Measurements from ENCODE around the gene RPS17.

Gene RPS17

DNA sequence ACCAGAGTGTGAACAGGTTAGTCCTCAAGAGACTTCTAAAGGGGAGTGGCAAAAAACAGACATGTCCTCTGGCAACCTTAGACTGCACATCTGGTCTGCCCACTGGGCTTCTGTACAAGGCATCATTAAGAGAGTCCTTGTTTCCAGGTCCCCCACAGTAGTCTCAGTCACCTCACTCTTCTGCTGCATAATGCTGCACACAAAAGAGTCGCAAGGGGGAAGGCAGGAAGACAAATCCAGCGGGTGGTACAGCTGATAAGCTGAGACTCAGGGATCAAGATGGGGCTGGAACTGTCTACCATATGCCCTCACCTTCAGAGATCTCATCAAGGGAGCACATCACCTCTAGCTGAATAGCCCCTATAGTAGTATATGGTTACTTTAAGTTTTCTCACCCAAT lies 27.4 kb upstream of the RPS17 start:
- Histone ChIP-seq H3K27ac (ENCODE audit: low read length) (no peak overlapping the region), H3K36me3 (ENCODE audit: control insufficient read depth in 1 of 2, insufficient read depth in 2 of 2, low read length in 2 of 2) (peaks cover 0 to 6% of the 10 kb centered on the region in 2 donors), H3K9me3 (ENCODE audit: control insufficient read depth in 1 of 2, low read length in 2 of 2) (no peaks in the 10 kb centered on the region), H3K4me1 (ENCODE audit: control insufficient read depth in 1 of 2, insufficient read depth in 2 of 2, low read length in 2 of 2) (peaks cover 3 to 15% of the 10 kb centered on the region in 2 donors), H3K27me3 (ENCODE audit: low read depth, low read length) (no peaks in the 10 kb centered on the region), H3K4me3 (ENCODE audit: low read depth in 1 of 2, low read length in 2 of 2) (no peak overlapping the region)

DNA sequence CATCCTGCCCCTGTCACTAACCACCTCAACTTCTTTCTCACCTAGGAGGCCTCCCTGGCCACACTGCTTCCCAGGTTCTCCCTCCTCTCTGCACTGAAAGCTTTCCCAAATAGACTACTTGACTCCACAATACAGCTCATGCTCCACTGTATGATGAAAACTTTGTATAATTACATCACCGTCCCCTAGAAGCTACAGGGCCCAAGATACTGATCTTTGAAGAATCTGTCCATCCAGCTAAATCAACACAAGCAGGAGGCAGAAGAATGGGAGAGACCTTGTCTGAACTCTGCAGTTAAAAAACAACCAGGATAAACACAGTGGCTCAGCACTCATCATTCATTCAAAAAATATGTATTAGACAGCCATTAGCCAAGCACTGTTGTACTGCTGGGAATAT lies 26.4 kb upstream of the RPS17 start:
- H3K27ac ChIP-seq (ENCODE audit: low read length): no peak overlapping the region
- H3K27me3 ChIP-seq (ENCODE audit: low read depth, low read length): no peaks in the 10 kb centered on the region
- H3K4me3 ChIP-seq (ENCODE audit: low read depth in 1 of 2, low read length in 2 of 2): no peak overlapping the region
- peaks cover 3 to 8% of the 10 kb centered on the region in 2 donors for H3K4me1 ChIP-seq (ENCODE audit: control insufficient read depth in 1 of 2, insufficient read depth in 2 of 2, low read length in 2 of 2)
- no peaks in the 10 kb centered on the region for H3K9me3 ChIP-seq (ENCODE audit: control insufficient read depth in 1 of 2, low read length in 2 of 2)
- peaks cover 0 to 6% of the 10 kb centered on the region in 2 donors for H3K36me3 ChIP-seq (ENCODE audit: control insufficient read depth in 1 of 2, insufficient read depth in 2 of 2, low read length in 2 of 2)

DNA sequence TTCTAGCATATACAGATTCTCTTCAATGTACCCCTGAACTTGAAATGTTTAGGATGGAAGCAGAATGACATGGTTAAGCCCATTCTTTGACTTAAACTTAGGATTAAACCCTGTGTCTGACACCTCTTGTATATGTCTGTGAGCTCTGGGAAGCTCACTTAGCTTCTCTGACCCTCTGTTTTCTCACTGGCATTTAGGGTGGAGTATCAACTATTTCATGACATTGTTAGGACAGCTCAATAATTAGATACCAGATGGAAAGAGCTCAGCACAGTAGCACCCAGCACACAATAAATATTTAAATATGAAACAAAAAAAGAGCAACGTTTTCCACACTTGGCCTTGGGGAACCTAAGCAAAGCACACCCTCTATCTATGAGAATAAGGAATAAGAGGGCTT lies 18.2 kb upstream of the RPS17 start:
- no peak overlapping the region for H3K27ac ChIP-seq (ENCODE audit: low read length)
- no peaks in the 10 kb centered on the region for H3K4me1 ChIP-seq (ENCODE audit: control insufficient read depth in 1 of 2, insufficient read depth in 2 of 2, low read length in 2 of 2)
- H3K36me3 ChIP-seq (ENCODE audit: control insufficient read depth in 1 of 2, insufficient read depth in 2 of 2, low read length in 2 of 2): peaks cover 0 to 9% of the 10 kb centered on the region in 2 donors
- no peaks in the 10 kb centered on the region for H3K27me3 ChIP-seq (ENCODE audit: low read depth, low read length)
- H3K4me3 ChIP-seq (ENCODE audit: low read depth in 1 of 2, low read length in 2 of 2): no peak overlapping the region
- no peaks in the 10 kb centered on the region for H3K9me3 ChIP-seq (ENCODE audit: control insufficient read depth in 1 of 2, low read length in 2 of 2)

DNA sequence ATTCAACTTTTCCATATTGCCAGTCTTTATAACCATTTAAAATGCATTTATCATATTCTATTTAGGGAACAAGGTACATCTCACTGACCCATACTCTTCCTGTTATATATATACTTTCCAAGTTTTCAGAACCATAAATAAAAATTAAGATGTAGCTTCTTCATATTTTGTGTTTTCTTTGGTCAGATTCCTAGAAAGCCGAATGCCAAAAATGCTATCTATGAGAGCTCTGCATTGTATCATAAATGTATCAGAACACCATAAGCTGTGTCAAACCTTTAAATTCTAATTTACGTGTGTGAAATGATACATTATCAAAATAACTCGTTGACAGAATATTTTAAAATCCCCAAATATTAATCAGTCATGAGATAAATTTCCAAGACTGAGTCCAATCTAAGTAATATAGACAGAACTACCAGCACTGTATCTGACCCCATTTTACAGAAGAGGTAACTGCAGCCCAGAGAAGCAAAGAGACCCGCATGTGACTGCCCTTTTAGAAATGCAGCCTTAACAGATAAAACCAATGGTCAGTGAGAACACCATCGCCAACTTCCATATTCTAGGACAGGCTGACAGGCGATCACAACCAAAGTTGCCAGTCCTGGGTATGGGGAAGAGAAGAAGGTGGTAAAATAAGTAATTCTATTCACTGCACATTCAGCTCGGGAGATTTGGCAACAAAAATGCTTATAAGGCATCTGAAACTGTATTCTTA lies 16.2 kb upstream of the RPS17 start:
- H3K36me3 ChIP-seq (ENCODE audit: control insufficient read depth in 1 of 2, insufficient read depth in 2 of 2, low read length in 2 of 2): peaks cover 0 to 27% of the 10 kb centered on the region in 2 donors
- no peak overlapping the region for H3K27ac ChIP-seq (ENCODE audit: low read length)
- no peaks in the 10 kb centered on the region for H3K4me1 ChIP-seq (ENCODE audit: control insufficient read depth in 1 of 2, insufficient read depth in 2 of 2, low read length in 2 of 2)

DNA sequence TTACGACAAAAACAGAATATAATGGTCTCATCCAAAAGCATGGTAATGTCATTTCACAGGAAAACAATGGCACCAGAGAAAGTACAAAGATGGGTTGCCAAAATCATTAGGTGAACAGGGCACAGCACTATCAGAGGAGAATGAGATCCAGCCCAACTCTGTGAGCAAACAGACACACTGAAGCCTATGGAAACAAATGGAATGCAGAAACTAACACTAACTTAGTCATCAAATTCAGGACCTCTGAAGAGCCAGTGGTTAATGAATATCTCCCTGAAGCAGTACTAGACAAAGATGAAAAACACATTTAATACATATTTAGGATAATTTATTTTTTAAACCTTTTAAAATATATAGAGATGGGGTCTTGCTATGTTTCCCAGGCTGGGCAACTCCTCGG lies 14.6 kb upstream of the RPS17 start:
- Histone ChIP-seq H3K4me1 (ENCODE audit: control insufficient read depth in 1 of 2, insufficient read depth in 2 of 2, low read length in 2 of 2) (no peaks in the 10 kb centered on the region), H3K36me3 (ENCODE audit: control insufficient read depth in 1 of 2, insufficient read depth in 2 of 2, low read length in 2 of 2) (peaks cover 0 to 39% of the 10 kb centered on the region in 2 donors), H3K9me3 (ENCODE audit: control insufficient read depth in 1 of 2, low read length in 2 of 2) (no peaks in the 10 kb centered on the region), H3K4me3 (ENCODE audit: low read depth in 1 of 2, low read length in 2 of 2) (no peak overlapping the region), H3K27me3 (ENCODE audit: low read depth, low read length) (no peaks in the 10 kb centered on the region), H3K27ac (ENCODE audit: low read length) (no peak overlapping the region)

More for the DNA sequence above, 16.2 kb upstream of the RPS17 start:
- no peaks in the 10 kb centered on the region for H3K9me3 ChIP-seq (ENCODE audit: control insufficient read depth in 1 of 2, low read length in 2 of 2)
- no peak overlapping the region for H3K4me3 ChIP-seq (ENCODE audit: low read depth in 1 of 2, low read length in 2 of 2)
- no peaks in the 10 kb centered on the region for H3K27me3 ChIP-seq (ENCODE audit: low read depth, low read length)

DNA sequence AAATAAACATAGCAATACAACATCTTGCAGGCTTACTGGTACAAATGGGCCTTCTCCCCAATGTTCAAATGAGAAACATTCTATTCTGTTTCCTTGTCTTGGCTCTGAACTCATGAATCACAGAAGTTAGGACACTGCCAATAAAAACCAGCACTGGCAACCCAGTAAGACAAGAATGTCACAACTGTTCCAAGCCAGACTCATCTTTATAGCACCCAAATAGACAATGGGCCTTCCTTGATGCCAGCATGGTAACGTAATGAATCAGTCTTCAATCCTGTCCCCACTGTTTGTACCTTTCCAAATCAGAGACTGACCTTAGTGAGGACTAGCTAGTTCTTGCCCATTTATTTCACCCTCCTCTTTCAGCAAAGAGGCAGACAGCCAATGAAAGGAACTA lies 14.1 kb upstream of the RPS17 start:
- no peak overlapping the region for H3K4me3 ChIP-seq (ENCODE audit: low read depth in 1 of 2, low read length in 2 of 2)
- H3K4me1 ChIP-seq (ENCODE audit: control insufficient read depth in 1 of 2, insufficient read depth in 2 of 2, low read length in 2 of 2): no peaks in the 10 kb centered on the region
- peaks cover 0 to 44% of the 10 kb centered on the region in 2 donors for H3K36me3 ChIP-seq (ENCODE audit: control insufficient read depth in 1 of 2, insufficient read depth in 2 of 2, low read length in 2 of 2)
- no peaks in the 10 kb centered on the region for H3K9me3 ChIP-seq (ENCODE audit: control insufficient read depth in 1 of 2, low read length in 2 of 2)
- H3K27me3 ChIP-seq (ENCODE audit: low read depth, low read length): no peaks in the 10 kb centered on the region
- H3K27ac ChIP-seq (ENCODE audit: low read length): no peak overlapping the region

DNA sequence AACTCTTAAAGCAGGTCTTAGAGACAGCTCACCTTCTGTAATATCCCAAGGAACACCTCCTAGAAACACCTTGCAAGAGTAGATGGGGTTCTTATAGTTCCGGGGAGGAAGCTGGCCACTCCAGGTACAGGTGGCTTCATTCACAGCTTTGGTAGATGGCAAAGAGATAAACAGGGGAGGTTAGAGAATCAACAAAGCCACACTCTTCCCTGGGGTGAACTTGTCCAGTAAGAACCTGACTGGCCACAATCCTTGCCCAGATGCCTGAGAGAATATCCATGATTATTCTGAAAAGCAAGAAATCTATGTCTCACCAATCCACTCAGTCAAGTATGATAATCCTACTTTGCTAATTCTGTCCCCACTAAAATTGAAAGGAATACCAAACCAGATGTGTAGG lies 13.6 kb upstream of the RPS17 start:
- H3K9me3 ChIP-seq (ENCODE audit: control insufficient read depth in 1 of 2, low read length in 2 of 2): no peaks in the 10 kb centered on the region
- no peak overlapping the region for H3K4me3 ChIP-seq (ENCODE audit: low read depth in 1 of 2, low read length in 2 of 2)
- peaks cover 0 to 48% of the 10 kb centered on the region in 2 donors for H3K36me3 ChIP-seq (ENCODE audit: control insufficient read depth in 1 of 2, insufficient read depth in 2 of 2, low read length in 2 of 2)
- no peak overlapping the region for H3K27ac ChIP-seq (ENCODE audit: low read length)
- no peaks in the 10 kb centered on the region for H3K4me1 ChIP-seq (ENCODE audit: control insufficient read depth in 1 of 2, insufficient read depth in 2 of 2, low read length in 2 of 2)
- H3K27me3 ChIP-seq (ENCODE audit: low read depth, low read length): no peaks in the 10 kb centered on the region

DNA sequence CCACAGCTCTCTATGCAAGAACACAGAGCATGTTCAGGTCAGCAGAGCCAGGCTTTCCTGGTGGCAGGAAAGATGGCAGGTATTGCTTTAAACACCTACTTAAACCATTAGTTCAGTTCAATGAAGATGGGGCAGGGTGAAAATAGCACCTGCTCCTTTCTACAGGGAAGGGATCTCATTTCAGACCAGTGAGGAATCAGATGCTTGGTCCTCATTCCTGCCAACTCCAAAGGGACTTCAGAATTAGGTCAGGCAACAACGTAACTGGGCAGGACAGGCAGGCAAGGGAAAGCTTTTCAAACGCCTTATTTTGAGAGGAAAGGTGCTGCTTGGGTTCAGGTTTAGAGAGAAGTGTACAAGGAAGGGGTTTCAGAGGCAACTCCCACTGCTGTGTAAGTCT lies 12.6 kb upstream of the RPS17 start:
- no peak overlapping the region for H3K27ac ChIP-seq (ENCODE audit: low read length)
- no peak overlapping the region for H3K4me3 ChIP-seq (ENCODE audit: low read depth in 1 of 2, low read length in 2 of 2)
- no peaks in the 10 kb centered on the region for H3K9me3 ChIP-seq (ENCODE audit: control insufficient read depth in 1 of 2, low read length in 2 of 2)
- no peaks in the 10 kb centered on the region for H3K4me1 ChIP-seq (ENCODE audit: control insufficient read depth in 1 of 2, insufficient read depth in 2 of 2, low read length in 2 of 2)
- no peaks in the 10 kb centered on the region for H3K27me3 ChIP-seq (ENCODE audit: low read depth, low read length)
- H3K36me3 ChIP-seq (ENCODE audit: control insufficient read depth in 1 of 2, insufficient read depth in 2 of 2, low read length in 2 of 2): peaks cover 0 to 48% of the 10 kb centered on the region in 2 donors

DNA sequence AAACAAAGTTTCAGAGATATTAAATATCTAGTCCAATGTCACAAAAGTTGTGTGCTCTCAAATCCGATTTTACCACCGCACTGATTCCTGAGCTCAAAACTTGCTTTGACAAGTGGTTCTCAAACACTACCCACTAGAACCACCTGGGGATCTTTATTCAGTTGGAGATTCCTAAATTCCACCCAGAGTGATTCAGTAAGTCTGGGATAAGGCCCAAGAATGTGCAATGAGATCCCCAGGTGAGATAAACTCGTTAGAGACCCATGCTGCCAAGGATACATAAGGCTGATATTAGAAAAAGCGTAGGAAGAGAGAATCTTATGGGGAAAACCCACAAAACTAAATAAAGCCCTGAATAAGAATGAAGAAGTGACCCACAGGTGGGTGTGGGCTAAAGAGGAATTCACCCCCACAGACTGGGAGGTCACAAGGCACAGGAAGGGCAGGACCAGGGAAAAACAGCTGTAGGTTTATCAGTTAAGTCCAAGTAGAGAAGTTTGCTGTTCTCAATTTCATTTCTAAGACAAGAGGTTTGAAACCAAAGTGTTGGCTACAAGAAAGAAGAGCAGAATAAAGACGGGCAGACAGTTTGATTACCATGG lies 11.5 kb upstream of the RPS17 start:
- Histone ChIP-seq H3K9me3 (ENCODE audit: control insufficient read depth in 1 of 2, low read length in 2 of 2) (no peaks in the 10 kb centered on the region), H3K4me1 (ENCODE audit: control insufficient read depth in 1 of 2, insufficient read depth in 2 of 2, low read length in 2 of 2) (no peaks in the 10 kb centered on the region), H3K4me3 (ENCODE audit: low read depth in 1 of 2, low read length in 2 of 2) (no peak overlapping the region), H3K27ac (ENCODE audit: low read length) (no peak overlapping the region), H3K27me3 (ENCODE audit: low read depth, low read length) (no peaks in the 10 kb centered on the region), H3K36me3 (ENCODE audit: control insufficient read depth in 1 of 2, insufficient read depth in 2 of 2, low read length in 2 of 2) (peaks cover 0 to 51% of the 10 kb centered on the region in 2 donors)

DNA sequence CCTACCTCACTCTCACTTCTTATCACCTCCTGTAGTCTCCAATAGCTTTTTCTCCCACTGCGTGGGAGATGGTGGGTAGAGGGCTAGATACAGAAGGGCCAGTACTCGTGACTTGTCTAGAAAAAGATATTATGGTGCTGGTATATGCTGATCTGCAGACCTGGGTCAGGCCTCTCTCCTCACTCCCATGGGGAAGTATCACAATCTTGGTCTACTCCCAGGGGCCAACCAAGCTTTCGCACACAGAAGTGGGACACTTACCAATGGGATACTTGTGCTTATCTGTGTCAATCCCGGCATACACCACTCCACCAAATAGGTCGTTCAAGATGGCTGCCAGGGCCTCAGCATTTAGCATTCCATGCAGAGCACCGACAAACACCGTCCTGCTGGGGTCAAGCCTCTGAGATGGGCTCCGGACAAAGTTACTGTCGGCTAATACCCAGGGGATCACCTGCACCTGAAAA lies 9.0 kb upstream of the RPS17 start:
- Histone ChIP-seq H3K4me1 (ENCODE audit: control insufficient read depth in 1 of 2, insufficient read depth in 2 of 2, low read length in 2 of 2) (no peaks in the 10 kb centered on the region), H3K27me3 (ENCODE audit: low read depth, low read length) (no peaks in the 10 kb centered on the region), H3K4me3 (ENCODE audit: low read depth in 1 of 2, low read length in 2 of 2) (no peak overlapping the region), H3K27ac (ENCODE audit: low read length) (no peak overlapping the region), H3K36me3 (ENCODE audit: control insufficient read depth in 1 of 2, insufficient read depth in 2 of 2, low read length in 2 of 2) (peaks cover 0 to 52% of the 10 kb centered on the region in 2 donors), H3K9me3 (ENCODE audit: control insufficient read depth in 1 of 2, low read length in 2 of 2) (no peaks in the 10 kb centered on the region)

DNA sequence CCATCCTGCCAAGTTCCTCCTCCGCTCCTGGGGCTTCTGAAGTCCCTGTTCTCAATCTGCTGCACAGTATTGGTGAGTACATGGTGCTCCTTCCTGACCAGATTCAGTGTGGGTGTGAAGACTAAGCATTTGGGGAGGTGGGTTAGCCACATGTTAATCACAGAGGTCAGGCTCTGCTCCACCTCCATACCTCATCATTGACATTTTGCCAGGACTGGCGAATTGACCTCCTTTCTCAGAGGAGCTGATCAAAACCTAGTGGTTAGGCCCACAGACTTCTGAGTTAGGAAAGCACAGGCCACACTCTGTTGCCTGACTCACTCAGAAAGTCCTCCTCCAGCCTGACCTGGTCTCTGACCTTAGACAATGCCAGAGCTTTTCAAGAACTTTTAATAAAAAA lies 8.4 kb upstream of the RPS17 start:
- H3K4me3 ChIP-seq (ENCODE audit: low read depth in 1 of 2, low read length in 2 of 2): no peak overlapping the region
- H3K27me3 ChIP-seq (ENCODE audit: low read depth, low read length): no peaks in the 10 kb centered on the region
- no peaks in the 10 kb centered on the region for H3K9me3 ChIP-seq (ENCODE audit: control insufficient read depth in 1 of 2, low read length in 2 of 2)
- H3K36me3 ChIP-seq (ENCODE audit: control insufficient read depth in 1 of 2, insufficient read depth in 2 of 2, low read length in 2 of 2): peaks cover 0 to 50% of the 10 kb centered on the region in 2 donors
- H3K4me1 ChIP-seq (ENCODE audit: control insufficient read depth in 1 of 2, insufficient read depth in 2 of 2, low read length in 2 of 2): no peaks in the 10 kb centered on the region
- no peak overlapping the region for H3K27ac ChIP-seq (ENCODE audit: low read length)

All from muscle layer of duodenum (tissue), 2 donors.